DOHH2 (cell line): ENCODE results near the gene CTNNBL1.

Experiments
- H3F3A ChIP-seq: fragments of 200-600 bp; sonication (generic), shearing (Covaris generic); 2 replicates; pipeline ENCODE4 v1.6.0; 2016; ENCODE audit warnings: antibody characterized with exemption, mild to moderate bottlenecking; ENCODE audit not compliant: control insufficient read depth, insufficient read depth
- H3K27ac ChIP-seq: fragments of 200-600 bp; sonication (generic); 2 replicates; pipeline ENCODE4 v1.5.1; 2014; ENCODE audit warnings: low read depth, mild to moderate bottlenecking, low read length, moderate library complexity
- H3K27me3 ChIP-seq: fragments of 200-600 bp; sonication (generic); 2 replicates; pipeline ENCODE4 v1.6.1; 2014; ENCODE audit warnings: mild to moderate bottlenecking, low read length, mixed read lengths; ENCODE audit not compliant: control insufficient read depth
- H3K36me3 ChIP-seq: fragments of 200-600 bp; sonication (generic); 2 replicates; pipeline ENCODE4 v1.6.1; 2014; ENCODE audit warnings: mild to moderate bottlenecking, low read length, moderate library complexity, mixed read lengths; ENCODE audit not compliant: control insufficient read depth
- H3K4me1 ChIP-seq: fragments of 200-600 bp; sonication (generic); 2 replicates; pipeline ENCODE4 v1.6.1; 2014; ENCODE audit warnings: mild to moderate bottlenecking, low read length, mixed read lengths; ENCODE audit not compliant: control insufficient read depth
- H3K4me2 ChIP-seq: fragments of 200-600 bp; sonication (generic); 2 replicates; pipeline ENCODE4 v1.6.0; 2014; ENCODE audit warnings: mild to moderate bottlenecking, low read length, moderate library complexity
- H3K4me3 ChIP-seq: fragments of 200-600 bp; sonication (generic); 2 replicates; pipeline ENCODE4 v1.5.1; 2014; ENCODE audit warnings: mild to moderate bottlenecking, low read length, mixed read lengths
- H3K79me2 ChIP-seq: fragments of 200-600 bp; sonication (generic); 2 replicates; pipeline ENCODE4 v1.6.1; 2014; ENCODE audit warnings: mild to moderate bottlenecking, low read length, mixed read lengths; ENCODE audit not compliant: control insufficient read depth
- H3K9me2 ChIP-seq: fragments of 200-600 bp; sonication (generic); replicated peaks from 2 replicates; pipeline ENCODE4 v1.6.1; 2014; ENCODE audit warnings: mild to moderate bottlenecking, low read length, mixed read lengths; ENCODE audit not compliant: control insufficient read depth
- H3K9me3 ChIP-seq: fragments of 200-600 bp; sonication (generic); 2 replicates; pipeline ENCODE4 v1.6.1; 2014; ENCODE audit warnings: antibody characterized with exemption, low read length, mixed read lengths; ENCODE audit not compliant: control insufficient read depth, insufficient read depth
- H4K20me1 ChIP-seq: fragments of 200-600 bp; sonication (generic); 2 replicates; pipeline ENCODE4 v1.6.0; 2014; ENCODE audit warnings: low read depth, mild to moderate bottlenecking, antibody characterized with exemption, low read length, moderate library complexity; ENCODE audit not compliant: control insufficient read depth, insufficient read depth
- EZH2phosphoT487 ChIP-seq: fragments of 200-600 bp; sonication (generic); IDR thresholded peaks from 2 replicates; pipeline ENCODE4 v1.6.1; 2017; ENCODE audit warnings: borderline replicate concordance, mild to moderate bottlenecking, antibody characterized with exemption, low read length, moderate library complexity, mixed read lengths
- TF ChIP-seq, protein P1 (sequence below): fragments of 200-600 bp; sonication (generic); IDR thresholded peaks from one replicate; pipeline ENCODE4 v1.5.1; 2014; ENCODE audit warnings: antibody characterized with exemption, mild to moderate bottlenecking, low read depth, low read length; ENCODE audit not compliant: poor library complexity, severe bottlenecking

CTNNBL1 gene

DNA sequence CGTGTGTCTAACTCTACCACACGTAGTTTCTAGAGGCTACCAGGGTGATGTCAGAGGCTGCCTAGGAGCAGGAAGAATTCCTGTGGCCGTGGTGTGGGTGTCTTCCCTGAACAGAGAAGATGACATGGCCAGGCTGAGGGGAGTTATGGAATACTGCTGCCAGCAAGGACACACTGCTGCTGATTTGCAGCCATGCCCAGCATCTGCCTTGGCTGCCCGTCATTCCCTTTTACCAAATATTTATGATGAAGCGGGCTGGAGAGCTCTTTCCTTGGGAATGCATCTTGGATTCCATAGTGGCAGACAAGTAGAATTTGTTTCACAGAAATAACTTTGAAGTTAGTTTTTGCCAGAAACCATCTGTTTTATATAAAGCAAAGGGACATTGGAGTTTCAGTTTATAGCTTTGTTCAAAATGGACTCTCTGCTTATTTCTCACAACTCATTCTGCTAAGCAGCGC is 128.3 kb downstream of the CTNNBL1 start:
- Histone ChIP-seq H3F3A (no peaks in the 10 kb centered on the region), H3K79me2 (no peaks in the 10 kb centered on the region), H4K20me1 (no peaks in the 10 kb centered on the region), H3K4me2 (no peak overlapping the region), H3K4me1 (peaks cover 7% of the 10 kb centered on the region), H3K4me3 (no peak overlapping the region), H3K36me3 (no peaks in the 10 kb centered on the region), H3K9me3 (no peaks in the 10 kb centered on the region), H3K27ac (no peak overlapping the region), H3K9me2 (no peaks in the 10 kb centered on the region), H3K27me3 (no peaks in the 10 kb centered on the region)
- TF ChIP-seq, protein P1, sequence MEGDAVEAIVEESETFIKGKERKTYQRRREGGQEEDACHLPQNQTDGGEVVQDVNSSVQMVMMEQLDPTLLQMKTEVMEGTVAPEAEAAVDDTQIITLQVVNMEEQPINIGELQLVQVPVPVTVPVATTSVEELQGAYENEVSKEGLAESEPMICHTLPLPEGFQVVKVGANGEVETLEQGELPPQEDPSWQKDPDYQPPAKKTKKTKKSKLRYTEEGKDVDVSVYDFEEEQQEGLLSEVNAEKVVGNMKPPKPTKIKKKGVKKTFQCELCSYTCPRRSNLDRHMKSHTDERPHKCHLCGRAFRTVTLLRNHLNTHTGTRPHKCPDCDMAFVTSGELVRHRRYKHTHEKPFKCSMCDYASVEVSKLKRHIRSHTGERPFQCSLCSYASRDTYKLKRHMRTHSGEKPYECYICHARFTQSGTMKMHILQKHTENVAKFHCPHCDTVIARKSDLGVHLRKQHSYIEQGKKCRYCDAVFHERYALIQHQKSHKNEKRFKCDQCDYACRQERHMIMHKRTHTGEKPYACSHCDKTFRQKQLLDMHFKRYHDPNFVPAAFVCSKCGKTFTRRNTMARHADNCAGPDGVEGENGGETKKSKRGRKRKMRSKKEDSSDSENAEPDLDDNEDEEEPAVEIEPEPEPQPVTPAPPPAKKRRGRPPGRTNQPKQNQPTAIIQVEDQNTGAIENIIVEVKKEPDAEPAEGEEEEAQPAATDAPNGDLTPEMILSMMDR, result no peak
- no peak for TF ChIP-seq EZH2phosphoT487

DNA sequence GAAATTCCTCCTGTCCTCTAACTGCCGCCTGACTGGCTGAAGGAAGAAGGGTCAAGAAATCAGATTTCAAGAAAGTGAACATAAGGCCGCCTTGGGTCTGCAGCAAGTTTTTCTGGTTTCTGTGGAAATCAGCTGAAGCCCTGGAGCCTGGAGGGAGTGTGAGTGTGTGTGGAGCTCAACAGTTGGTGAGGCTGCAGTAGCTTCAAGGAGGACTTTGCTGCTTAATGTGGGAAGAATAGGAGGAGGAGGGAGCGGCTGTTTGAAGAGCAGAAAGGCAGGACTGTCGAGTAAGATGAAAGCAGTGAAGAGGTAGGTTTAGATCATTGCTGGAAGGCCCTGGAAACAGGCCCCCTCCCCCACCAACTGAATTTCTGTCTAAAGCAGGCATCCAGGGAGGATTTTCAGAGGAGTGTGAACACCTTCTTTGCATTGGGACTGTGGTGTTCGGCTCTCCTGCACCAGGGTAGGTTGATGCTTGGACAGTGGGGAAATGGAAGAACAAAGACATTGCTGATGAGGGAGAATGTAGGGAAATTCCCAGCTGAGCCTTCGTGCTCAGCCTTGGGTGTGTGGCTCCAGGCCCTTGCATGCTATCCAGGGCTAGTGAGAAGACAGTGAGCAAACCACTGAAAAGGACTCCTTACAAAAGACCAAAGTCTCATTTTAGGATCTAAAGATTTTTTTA is 129.6 kb downstream of the CTNNBL1 start:
- no peak overlapping the region for H3K4me2 ChIP-seq
- H3K27me3 ChIP-seq, result no peaks in the 10 kb centered on the region
- H3F3A ChIP-seq, result no peaks in the 10 kb centered on the region
- no peaks in the 10 kb centered on the region for H3K79me2 ChIP-seq
- TF ChIP-seq, protein P1, result no peak
- TF ChIP-seq EZH2phosphoT487, result no peak
- no peaks in the 10 kb centered on the region for H4K20me1 ChIP-seq
- no peaks in the 10 kb centered on the region for H3K36me3 ChIP-seq
- no peaks in the 10 kb centered on the region for H3K9me2 ChIP-seq
- H3K4me1 ChIP-seq, result no peaks in the 10 kb centered on the region
- no peak overlapping the region for H3K27ac ChIP-seq
- no peak overlapping the region for H3K4me3 ChIP-seq
- H3K9me3 ChIP-seq, result no peaks in the 10 kb centered on the region

DNA sequence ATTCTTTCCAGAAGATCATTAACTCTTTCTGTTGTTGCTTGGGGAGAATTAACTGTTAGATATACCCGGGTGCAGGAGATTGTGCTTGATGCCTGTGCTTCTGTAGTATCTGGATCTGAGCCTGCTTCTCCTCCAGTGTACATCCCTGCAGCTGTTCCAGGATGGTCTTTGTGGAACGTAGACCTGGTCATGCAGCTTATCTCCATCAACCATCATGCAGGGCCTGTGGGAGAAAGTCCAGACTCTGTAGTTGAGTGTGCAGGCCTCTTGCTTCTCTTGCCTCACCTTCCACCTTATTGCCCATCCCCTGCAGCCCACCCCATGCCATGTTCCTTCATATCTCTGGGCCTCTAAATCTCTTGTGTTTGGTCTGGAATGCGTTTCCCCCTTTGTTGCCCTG is 133.8 kb downstream of the CTNNBL1 start:
- no peaks in the 10 kb centered on the region for H3K27me3 ChIP-seq
- no peaks in the 10 kb centered on the region for H3K79me2 ChIP-seq
- no peak overlapping the region for H3K4me3 ChIP-seq
- H3K9me3 ChIP-seq, result no peaks in the 10 kb centered on the region
- no peak overlapping the region for H3K27ac ChIP-seq
- H3K9me2 ChIP-seq, result no peaks in the 10 kb centered on the region
- no peak overlapping the region for H3K4me2 ChIP-seq
- H3K36me3 ChIP-seq, result no peaks in the 10 kb centered on the region
- TF ChIP-seq EZH2phosphoT487, result no peak
- TF ChIP-seq, protein P1, result no peak
- H4K20me1 ChIP-seq, result no peaks in the 10 kb centered on the region
- H3F3A ChIP-seq, result no peaks in the 10 kb centered on the region
- H3K4me1 ChIP-seq, result no peaks in the 10 kb centered on the region
